ENCODE results near the gene LRCH3.

Gene LRCH3

DNA sequence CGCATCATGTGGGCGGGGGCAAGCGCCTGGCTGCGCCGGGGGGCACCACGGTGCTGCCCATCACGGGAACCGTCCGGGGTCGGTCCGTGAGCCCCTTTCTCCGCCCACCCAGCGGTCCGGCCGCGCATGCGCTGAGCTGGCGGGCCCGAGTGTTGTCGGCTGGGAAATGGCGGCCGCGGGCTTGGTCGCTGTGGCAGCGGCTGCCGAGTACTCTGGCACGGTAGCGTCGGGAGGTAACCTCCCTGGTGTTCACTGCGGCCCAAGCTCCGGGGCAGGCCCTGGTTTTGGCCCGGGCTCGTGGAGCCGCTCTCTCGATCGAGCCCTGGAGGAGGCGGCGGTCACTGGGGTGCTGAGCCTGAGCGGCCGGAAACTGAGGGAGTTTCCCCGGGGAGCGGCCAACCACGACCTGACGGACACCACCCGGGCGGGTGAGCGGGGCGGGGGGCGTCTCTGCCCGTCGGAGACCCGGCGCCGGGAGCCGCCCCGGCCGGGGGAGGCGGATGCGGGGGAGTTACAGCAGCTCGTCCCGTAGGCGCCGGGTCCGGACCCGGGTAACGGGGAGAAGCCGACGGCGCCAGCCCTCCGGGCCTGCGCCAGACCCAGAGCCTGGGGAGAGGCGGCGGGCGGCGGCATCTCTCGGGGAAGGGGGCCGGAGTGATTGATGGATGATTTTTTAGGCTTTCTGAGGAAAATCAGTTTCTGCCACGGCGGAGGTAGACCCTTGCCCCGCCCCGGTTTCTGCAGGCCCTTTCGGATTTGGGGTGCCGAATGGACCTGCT lies at the start of gene LRCH3:
Gene LRCH3, plus strand, starts transcription at position 142 of the 779 bp plus-strand sequence. Its CDS starts 25 bp downstream, at position 167.
- DNase-seq, result peak; percentile 85

DNA sequence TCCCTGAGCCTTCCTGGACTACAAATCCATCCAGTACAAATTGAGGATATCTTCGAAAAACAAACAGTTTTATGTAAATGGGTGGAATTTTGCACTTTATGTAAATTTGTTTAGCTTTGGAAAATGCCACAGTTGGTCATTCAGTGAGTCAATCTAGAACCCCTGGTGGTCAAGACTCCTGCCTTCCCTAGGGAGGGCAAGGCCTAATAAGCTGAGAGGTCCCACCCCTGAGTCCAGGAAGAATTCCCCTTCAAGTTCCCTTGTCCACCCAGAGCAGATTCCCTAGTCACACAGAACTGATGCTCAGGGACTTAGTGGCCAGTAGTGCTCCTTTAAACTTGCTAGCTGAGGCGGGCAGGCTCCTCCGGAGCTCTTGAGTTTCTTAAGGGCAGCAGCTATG lies 48.3 kb upstream of the LRCH3 start:
- no peak for DNase-seq

DNA sequence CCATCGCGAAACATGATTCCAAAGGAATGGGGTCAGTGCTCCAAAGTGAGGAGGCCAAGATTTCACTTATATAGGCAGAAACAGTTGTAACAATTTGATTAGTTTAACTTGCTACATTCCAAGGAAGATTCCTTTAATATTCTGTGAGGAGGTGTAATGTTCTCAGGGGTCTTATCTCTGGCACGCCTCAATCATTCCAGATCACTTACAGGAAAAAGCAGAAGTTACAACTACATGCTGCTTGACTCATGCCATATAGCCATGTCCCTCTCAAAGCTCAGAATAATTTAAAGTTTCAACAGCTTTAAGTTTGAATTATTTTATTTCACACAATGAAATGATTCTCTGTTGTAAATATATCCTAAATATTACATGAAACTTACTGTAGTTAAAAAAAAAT lies 44.8 kb upstream of the LRCH3 start:
- DNase-seq, result no peak

DNA sequence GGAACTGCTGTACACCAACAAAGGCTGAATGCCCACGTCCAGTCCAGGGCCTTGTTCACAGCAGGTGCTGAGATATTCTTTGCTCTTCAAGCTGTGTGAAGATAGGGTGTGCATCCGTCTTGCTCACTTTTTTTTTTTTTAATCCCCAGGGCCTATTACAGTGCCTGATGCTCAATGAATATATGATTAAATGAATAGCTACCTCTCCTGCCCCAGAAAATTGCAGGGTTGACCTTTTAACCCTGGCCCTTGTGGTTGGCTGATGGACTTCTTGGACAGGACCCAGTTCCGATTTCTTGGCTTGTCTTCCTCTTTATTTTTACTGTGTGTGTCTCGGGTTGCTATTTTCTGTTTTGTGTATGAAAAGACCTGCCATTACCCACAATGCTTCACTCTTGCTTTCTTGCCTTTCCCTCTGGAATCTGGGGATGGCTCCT lies 44.2 kb upstream of the LRCH3 start:
- DNase-seq, result no peak

DNA sequence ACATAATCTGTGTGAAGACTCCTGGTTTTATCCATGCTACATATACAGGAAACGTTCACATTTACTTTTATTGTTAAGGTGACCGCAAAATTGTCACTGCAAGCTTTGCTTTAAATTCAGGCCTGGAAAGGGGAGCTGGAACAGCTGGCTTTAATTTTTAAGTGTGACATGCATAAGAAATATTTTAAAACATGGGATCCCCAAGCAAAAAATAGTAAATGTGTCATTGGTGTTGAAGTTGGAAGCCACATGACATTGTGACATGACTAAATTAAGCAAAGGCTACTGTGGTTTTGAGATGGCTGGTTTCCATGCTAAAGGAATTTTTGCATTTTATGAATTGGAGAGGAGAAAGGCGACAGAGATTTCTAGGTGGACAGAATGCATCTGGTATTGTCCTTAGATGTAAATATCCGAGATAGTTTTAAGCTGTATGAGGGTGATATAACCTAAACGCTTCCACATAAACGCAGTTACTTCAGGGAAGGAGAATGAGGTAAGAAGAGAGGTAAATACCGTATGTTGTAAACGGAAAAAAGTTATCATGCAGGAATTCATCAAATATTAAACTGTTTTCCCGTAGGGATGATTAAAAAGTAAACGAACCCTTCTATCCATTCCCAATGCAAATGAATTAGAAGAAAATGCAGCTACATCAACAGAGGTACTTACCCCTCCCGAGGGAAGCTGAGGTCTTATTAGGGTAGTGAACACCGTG lies 42.3 kb upstream of the LRCH3 start:
- no peak for DNase-seq

DNA sequence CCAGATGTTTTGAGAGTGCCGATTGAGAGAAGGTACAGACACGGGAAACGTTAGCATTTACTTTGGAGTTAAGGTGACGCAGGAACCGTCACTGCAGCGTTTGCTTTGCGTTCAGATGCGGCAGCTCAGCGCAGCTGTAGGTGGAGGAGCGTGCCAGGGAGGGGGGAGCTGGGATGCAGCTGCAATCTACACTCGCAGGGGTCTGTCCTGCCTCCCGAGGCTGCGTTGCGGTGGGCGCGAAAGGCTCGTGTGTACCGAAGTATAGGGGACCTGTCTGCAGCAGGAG lies 41.8 kb upstream of the LRCH3 start:
- no peak for DNase-seq

DNA sequence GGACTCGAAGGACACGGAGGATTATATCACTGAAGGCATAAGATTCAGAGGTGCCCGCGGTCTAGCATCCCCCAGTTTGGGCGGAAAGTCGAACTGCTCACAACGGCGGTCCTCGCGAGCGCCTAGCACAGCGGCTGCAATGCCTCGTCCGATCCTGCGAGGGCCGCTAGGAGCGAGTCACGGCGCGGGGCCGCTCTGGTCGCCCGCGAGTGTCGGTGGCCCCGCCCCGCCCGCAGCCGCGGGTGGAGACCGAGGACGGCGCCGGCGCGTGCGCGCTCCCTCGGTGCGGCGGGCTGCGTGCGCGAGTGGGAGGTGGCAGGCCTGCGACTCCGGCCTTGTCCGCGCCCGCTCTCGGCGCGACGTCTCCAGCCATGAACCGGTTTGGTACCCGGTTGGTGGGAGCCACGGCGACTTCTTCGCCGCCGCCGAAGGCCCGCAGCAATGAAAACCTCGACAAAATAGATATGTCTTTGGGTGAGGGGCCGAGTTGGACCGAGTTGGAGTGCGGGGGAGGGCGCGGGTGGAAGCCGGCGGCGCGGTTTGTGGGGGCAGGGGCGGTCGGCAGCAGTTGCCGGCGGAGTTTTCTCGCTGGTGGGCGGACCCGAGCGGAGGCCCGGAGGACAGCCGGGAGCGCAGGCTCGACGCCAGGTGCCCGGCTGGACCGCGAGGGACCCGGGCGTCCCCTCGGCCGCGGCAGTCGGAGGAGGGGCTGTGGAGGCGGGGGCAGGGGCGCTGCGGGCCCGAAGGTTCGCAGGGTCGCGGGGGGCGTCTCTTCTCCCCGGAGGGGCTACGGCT lies 41.3 kb upstream of the LRCH3 start, which contains the start of gene FYTTD1:
Gene FYTTD1, plus strand, starts transcription at position 283 of the 795 bp plus-strand sequence. Its CDS starts 89 bp downstream, at position 372.
- DNase-seq, result peak; percentile 90

DNA sequence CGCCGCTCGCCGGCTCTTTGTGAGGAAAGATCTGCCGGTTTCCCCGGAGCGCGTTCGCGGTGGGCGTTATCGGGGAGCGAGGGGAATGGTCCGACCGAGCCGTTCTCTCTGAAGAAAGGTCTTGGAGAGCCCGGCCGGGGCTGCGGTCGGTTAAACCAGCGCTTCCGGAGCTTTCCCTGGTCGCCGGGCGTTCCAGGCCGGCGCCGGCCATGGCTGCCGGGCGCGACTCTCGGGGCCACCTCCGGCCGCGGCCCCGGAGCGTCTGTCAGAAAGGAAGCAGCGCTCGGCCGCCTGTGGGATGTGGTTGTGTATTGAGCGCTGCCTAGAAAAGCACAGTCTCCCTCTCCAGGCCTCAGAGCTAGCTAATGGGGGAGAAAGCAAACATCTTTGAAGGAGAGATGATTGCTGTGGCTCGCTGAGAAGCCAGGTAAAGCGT lies 40.6 kb upstream of the LRCH3 start:
- DNase-seq, result peak; percentile 68

DNA sequence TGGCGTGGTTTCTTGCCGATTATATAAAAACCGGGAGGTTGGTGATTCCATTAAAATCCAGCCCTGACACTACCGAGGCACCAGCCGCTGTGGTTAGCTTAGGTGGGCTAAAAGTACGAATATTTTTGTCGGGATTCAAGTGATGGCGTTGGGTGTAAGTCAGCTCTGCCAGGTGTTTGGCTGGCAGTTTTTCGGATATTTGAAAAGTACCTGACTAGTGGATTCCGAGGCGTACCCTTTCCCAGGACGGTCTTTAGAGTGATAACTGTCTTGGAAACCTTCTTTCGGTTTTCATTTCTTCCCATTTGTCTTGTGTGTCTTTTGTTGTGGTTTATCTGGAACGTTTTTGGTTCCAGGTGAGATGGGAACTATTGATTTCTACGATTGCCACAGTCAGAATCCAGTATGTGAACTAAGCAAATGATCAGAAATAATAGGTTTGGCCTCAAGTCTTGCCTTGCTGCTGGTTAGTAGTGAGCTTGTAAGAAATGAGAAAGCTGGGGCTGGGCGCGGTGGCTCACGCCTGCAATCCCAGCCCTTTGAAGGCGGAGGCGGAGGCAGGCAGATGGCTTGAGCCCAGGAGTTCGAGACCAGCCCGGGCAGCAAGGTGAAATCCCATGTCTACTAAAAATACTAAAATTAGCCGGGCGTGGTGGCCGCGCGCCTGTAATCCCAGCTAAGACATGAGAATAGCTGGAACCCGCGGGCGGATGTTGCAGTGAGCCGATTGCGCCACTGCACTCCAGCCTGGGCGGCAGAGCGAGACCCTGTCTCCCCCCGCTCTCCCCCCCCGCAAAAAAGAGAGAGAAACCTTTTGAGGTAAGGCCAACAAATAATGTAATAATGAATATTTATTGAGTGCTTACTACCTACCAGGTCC lies 40.0 kb upstream of the LRCH3 start:
- DNase-seq, result peak; percentile 36

DNA sequence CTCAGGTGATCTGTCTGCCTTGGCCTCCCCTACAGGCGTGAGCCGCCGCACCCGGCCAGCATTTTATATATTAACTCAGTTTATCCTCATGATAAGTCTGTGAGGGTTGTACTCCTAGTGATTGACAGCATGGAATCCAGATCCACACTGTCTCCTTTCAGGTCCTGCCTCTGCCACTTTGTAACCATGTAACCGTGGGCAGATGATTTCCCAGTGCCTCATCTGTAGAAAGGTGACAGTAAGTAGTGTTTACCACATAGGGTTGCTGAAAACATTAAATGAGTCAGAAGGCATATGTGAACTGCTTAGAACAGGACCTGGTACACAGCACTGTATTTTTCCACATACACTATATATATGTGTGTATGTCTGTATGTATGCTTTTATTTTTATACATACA lies 38.9 kb upstream of the LRCH3 start:
- DNase-seq, result no peak

DNA sequence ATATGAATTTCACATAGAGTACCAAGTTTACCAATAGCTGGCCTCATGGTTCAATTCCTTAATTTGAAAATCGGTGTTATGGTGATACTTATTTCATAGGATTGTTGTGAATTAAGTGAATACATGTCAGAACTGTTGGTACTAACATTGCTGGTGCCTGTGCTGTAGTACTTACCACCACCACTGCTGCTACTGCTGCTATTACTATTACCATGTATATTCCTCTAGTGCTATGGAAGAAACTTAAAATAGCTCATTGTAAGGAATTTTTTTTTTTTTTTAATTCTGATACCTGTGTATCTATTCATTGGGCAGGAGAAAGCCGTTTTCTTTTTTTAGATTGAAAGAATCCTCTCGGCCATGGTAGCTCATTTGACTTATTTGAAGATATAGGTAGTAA lies 37.8 kb upstream of the LRCH3 start:
- no peak for DNase-seq

DNA sequence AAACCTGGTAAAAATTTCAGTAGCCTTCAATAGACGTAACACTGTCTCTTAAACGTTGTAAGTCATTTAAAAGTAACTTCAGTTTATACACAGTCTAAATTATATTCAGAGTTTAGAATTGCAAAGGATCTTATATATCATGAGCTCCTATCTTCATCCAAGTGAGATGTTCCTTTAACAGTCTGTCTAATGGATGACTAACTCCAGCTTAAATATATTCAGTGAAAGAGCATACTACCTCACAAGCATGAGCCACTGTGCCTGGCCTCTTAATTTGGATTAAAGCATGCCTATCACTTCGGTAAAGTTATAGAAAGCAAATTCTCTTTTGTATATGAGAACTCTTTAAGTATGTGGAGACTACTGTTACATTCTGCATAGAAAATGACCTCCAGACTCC lies 34.4 kb upstream of the LRCH3 start:
- no peak for DNase-seq

DNA sequence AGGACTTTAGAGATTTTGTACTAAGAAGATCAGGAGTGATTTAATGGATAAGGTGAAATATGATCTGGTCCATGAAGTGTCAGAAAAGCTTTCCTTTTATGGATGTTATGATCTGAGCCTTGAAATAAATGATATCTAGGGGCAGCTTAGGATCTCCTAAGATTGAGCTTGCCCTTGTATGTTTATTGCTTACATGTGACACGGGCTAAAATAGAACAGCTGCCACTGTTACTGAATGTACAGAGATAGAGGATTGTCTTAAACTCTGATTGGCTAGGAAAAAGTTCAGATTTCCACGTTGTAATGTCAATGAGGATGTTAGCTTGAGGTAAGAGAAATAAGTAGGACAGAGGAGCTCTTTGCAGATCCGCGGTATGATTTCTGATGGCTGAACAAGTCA lies 32.5 kb upstream of the LRCH3 start:
- DNase-seq, result no peak

DNA sequence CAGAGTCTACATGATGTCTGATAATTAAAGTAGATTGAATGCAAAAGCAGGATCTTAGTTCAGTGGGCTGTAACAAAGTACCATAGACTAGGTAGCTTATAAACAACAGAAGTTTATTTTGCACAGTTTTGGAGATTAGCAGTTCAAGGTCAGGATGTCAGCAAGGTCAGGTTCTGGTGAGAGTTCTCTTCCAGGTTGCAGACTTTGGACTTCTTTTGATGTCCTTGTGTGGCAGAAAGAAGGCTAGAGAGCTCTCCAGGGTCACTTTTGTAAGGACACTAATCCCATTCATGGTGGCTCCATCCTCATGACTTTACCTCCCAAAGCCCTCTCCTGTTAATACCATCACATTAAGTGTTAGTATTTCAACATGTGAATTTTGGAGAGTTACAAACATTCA lies 29.3 kb upstream of the LRCH3 start:
- no peak for DNase-seq

DNA sequence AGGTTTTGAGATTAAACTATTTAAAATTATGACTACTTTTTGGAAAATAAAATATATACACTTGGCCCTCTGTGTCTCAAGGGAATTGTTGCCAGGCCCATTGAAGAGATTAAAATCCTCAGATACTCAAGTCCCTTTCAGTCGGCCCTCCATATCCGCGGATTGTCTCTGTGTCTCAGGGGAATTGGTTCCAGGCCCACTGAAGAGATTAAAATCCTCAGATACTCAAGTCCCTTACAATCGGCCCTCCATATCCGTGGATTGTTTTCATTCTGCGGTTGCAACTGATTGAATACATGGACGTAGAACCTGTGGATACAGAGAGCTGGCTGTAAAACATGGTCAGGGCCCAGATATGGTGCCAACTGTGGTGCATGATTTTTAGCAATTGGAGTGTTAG lies 15.7 kb upstream of the LRCH3 start:
- no peak for DNase-seq

DNA sequence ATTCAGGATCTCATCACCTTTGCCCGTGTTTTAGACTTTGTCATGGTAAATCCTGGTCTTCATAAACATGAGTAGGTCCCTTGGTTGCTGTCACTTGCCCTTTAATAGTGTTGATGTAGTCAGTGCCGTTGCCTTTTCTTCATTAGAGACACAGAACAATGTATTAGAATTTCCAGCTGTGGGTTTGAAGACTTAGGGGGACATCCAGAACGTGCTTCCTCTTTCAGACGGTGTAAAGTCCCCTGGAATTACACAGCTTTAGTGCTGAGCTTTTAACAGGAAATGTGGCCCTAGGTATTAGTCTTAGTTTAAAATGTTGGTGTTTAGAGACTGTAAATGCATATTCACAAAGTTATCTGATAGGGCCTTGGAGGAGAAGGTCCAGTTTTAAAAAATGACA lies 8.8 kb upstream of the LRCH3 start:
- no peak for DNase-seq

DNA sequence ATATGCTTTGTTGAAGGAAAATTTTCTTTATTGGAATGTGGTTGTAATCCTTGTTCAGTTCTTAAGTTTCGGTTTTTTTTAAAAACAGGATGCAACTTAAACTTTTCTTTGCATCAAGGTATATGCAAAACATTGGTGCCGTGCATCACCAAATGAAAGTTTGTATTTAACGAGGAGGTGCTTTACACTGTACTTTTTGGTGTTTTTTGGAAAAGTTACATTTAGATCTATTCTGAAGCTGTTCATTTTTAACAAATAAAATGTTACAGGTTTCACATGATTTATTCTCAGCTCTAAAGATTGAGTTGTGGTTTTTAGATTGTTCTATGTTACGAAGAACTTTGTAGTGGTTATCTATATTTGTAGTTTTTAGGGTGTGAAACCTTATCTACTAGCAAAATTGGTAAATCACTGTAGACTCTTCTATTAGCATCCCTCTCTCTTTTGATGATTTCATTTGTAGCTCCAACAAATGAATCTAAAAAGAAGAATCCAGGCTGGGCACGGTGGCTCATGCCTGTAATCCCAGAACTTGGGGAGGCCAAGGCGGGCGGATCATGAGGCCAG lies 7.0 kb upstream of the LRCH3 start:
- DNase-seq, result no peak

DNA sequence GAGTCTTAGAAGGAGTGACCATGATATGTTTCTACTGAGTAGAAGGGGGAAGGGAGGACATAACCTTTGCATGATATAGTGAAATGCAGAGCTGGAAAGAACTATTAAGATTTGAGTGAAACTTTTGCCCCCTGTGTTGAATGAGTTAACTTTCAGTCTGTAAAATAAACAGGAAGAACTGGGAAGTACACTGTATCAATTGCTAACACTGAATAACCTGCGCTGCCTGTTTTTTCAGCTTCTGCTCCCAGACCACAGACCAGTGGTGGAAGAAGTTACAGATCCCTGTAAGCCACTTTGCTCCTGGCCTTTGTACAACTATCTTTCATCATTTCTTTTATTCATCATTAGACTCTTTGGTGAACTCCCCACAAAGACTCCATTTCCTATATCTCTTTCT lies 3.6 kb upstream of the LRCH3 start:
- DNase-seq, result no peak

DNA sequence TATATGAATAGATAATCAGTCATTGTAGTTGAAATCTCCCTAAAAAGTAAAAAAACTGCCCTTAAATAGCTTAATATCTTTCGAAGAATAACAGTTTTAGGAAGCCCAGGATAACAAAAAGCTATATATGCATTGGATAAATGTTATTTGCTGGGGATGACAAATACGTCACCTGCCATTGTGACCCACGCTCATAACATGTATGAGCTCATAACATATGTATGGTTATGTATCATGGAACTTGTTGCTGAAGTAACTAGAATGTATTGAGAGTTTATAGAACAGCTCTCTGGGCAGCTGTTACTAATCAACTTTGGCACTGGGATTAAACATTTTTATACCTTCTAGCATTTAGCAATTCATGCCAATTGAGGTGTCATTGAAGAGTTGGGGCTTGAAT lies 1.7 kb upstream of the LRCH3 start:
- DNase-seq, result no peak

DNA sequence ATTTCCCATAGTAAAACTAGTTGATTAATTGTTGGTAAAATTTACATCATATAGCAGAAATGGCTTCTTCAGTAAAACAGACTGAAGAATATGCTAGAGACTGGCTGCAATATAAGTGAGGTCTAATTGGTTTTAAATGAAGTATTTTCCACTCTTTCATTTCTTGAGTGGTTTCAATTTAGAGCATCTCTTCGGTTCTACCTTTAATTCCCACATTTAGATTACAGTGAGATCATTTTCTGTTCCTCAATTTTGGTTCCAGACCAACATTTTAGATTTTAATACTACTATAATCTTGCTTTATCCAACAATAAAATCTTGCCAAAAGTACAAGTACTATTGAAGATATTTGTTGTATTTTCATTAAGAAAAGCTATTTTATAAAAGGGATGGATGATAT lies 1.0 kb upstream of the LRCH3 start:
- DNase-seq, result no peak

DNA sequence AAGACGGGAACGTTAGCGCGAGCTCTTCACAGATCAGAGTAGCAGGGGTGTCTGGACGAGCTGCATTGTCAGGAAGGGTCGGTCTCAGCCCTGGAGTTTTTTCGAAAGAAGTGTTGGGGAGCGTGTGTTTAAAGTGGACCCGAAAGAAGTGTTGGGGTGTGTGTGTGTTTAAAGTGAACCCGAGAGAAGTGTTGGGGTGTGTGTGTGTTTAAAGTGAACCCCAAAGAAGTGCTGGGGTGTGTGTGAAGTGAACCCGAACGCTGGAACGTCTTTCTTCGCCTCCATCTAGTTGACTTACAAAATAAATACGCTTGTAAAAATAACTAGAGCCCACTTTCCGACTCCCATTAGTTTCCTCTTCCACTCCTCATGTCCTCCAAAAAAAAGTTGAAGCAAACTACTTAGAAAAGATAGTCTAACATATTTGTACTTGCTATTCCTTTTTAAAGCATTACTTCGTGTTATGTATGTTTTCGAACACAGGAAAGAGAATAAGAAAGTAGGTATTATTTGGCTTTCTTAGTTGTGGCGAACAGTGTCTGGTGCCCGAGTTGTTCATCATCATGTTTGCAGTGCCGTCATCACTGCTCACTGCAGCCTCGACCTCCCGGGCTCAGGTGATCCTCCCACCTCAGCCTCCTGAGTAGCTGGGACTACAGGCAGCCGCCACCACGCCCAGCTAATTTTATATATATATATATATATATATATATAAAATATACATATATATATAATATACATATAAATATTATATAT lies 1.0 kb downstream of the LRCH3 start:
- peak; percentile 53 for DNase-seq

DNA sequence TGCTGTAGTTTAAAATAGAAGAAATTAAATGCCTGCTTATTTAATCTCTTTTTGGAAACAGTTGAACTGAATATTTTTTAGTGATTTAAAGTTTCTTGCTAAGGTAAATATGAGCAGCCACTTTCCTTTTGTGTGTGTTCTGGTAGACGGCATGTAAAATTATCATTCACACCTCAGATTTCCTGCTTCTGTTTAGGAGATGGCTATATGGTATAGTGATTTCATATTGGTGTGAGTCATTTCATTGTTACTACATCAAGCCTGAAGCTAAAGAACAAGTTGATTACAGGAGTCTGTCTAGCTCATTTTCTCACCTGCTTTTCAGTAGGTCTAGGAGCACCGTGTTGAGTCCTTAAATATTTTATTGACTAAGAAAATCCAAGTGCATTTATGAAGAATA lies 2.2 kb downstream of the LRCH3 start:
- peak; percentile 39 for DNase-seq
